Kidney (tissue), 14 donors: ENCODE measurements around the gene CMSS1. TPM values are rescaled to one million over a fixed set of nuclear protein-coding genes. Genes with fewer than 3 reads are reported as not detected.

Experiments used
- DNase-seq, 5 donors: peaks; one replicate each; pipeline ENCODE4 v3.0.0-alpha.2; 2013 to 2020
- FAIRE-seq: peaks from 2 replicates; lab custom pipeline; 2012; peaks lifted over from hg19 to GRCh38; lab: Jason Lieb, UNC
- H3K27ac ChIP-seq, 2 donors: one replicate each; pipeline ENCODE4 v1.7.0; 2013; ENCODE audit warnings: low read depth in 2 of 2, low read length in 2 of 2, inconsistent platforms in 1 of 2
- H3K27me3 ChIP-seq: one replicate; pipeline ENCODE4 v1.7.1; 2013; ENCODE audit warnings: low read length, inconsistent platforms; ENCODE audit not compliant: control insufficient read depth, insufficient read depth
- H3K36me3 ChIP-seq, 3 donors: one replicate each; pipeline versions ENCODE4 v1.7.0 to v1.7.1; 2013; ENCODE audit warnings: low read length in 3 of 3, control low read depth in 1 of 3, inconsistent platforms in 1 of 3; ENCODE audit not compliant: insufficient read depth in 3 of 3, control insufficient read depth in 2 of 3
- H3K4me1 ChIP-seq, 3 donors: one replicate each; pipeline versions ENCODE4 v1.7.0 to v1.7.1; 2013; ENCODE audit warnings: low read length in 3 of 3, inconsistent platforms in 1 of 3, low read depth in 1 of 3; ENCODE audit not compliant: control insufficient read depth in 2 of 3, insufficient read depth in 2 of 3
- H3K4me3 ChIP-seq, 3 donors: one replicate each; pipeline versions ENCODE4 v1.7.0 to v1.8.1; 2013; ENCODE audit warnings: low read length in 3 of 3, control low read depth in 1 of 3, inconsistent platforms in 1 of 3
- H3K9ac ChIP-seq, 3 donors: one replicate each; pipeline versions ENCODE4 v1.7.0 to v1.7.1; 2013; ENCODE audit warnings: low read length in 3 of 3, control low read depth in 1 of 3, inconsistent platforms in 1 of 3
- H3K9me3 ChIP-seq, 3 donors: one replicate each; pipeline versions ENCODE4 v1.7.0 to v1.7.1; 2013; ENCODE audit warnings: low read length in 3 of 3, control low read depth in 1 of 3, inconsistent platforms in 1 of 3; ENCODE audit not compliant: control insufficient read depth in 2 of 3, insufficient read depth in 1 of 3
- CTCF ChIP-seq: IDR thresholded peaks from 3 replicates; pipeline ENCODE4 v1.5.1; 2012; ENCODE audit warnings: mild to moderate bottlenecking, moderate library complexity, borderline replicate concordance; ENCODE audit not compliant: insufficient read depth; ENCODE audit errors: extremely low read depth
- intact Hi-C: fragments of 100-400 bp; cut with DNase I; formaldehyde crosslinking; loops from one replicate; pipeline ENCODE4 v1.11.1; 2022
- polyA plus RNA-seq: library from polyadenylated mRNA; stranded (reverse); fragments of 350-450 nt; fragmentation: Illumina TruSeq; extraction: RNeasy Lipid Tissue Mini Kit (QIAGEN cat#74804); gene quantifications from one replicate; pipeline ENCODE4 v1.2.3, GENCODE V29; 2014; ENCODE audit warnings: low read depth, low replicate concordance; ENCODE audit not compliant: insufficient read depth
- total RNA-seq: library from RNA; stranded (reverse); fragmentation: NEBNext Ultra II Directional; extraction: Animal tissue kit (Norgen Biotek cat#: 25700); gene quantifications from one replicate; pipeline ENCODE4 v1.2.1, GENCODE V29; 2021
- donor health status: control.
- donor health status: control.
- donor health status: control.
- donor health status: control.
- donor health status: control.
- donor health status: DM: yes; HTN: yes; CAD: no.
- donor health status: Normal renal cell carcinoma (clear cell type).

Gene CMSS1
- total and polyA plus RNA-seq, 2 donors from 2014 or later, result 26.4 to 27.0 TPM

GRCh38 chr3:100098784-100099070 lies 281.1 kb downstream of the CMSS1 start:
- DNase-seq (peak in 1 of 5 donors; percentile 21), FAIRE-seq (no peak)
- TF ChIP-seq CTCF, result no peak
- Histone ChIP-seq H3K27ac (peak overlapping the region; percentile 71 to 72), H3K27me3 (no peaks in the 10 kb centered on the region), H3K4me3 (no peak overlapping the region), H3K9me3 (no peaks in the 10 kb centered on the region), H3K9ac (no peak overlapping the region), H3K4me1 (peaks cover 3 to 27% (median 12%) of the 10 kb centered on the region in 3 donors), H3K36me3 (no peaks in the 10 kb centered on the region)
- intact Hi-C loops, result no loop called here

- no peak for TF ChIP-seq CTCF
- no peaks in the 10 kb centered on the region for H3K36me3 ChIP-seq
- H3K9me3 ChIP-seq, result no peaks in the 10 kb centered on the region
- intact Hi-C loops, result no loop called here
- no peak for DNase-seq
- FAIRE-seq, result no peak
- H3K4me1 ChIP-seq, result peaks cover 3 to 35% (median 15%) of the 10 kb centered on the region in 3 donors
- H3K27ac ChIP-seq, result no peak overlapping the region
- no peaks in the 10 kb centered on the region for H3K27me3 ChIP-seq
- no peak overlapping the region for H3K9ac ChIP-seq
- no peak overlapping the region for H3K4me3 ChIP-seq
These were observed 282.0 kb downstream of the CMSS1 start for GRCh38 chr3:100099621-100100020.

- FAIRE-seq (no peak), DNase-seq (no peak)
- no peak for TF ChIP-seq CTCF
- Histone ChIP-seq H3K27me3 (no peaks in the 10 kb centered on the region), H3K4me3 (no peak overlapping the region), H3K4me1 (peaks cover 3 to 44% (median 15%) of the 10 kb centered on the region in 3 donors), H3K9ac (no peak overlapping the region), H3K27ac (no peak overlapping the region), H3K36me3 (no peaks in the 10 kb centered on the region), H3K9me3 (no peaks in the 10 kb centered on the region)
- intact Hi-C loops, result no loop called here
These were observed 282.8 kb downstream of the CMSS1 start for GRCh38 chr3:100100425-100100824.

GRCh38 chr3:100102757-100103156 lies 285.1 kb downstream of the CMSS1 start:
- Histone ChIP-seq H3K9me3 (no peaks in the 10 kb centered on the region), H3K4me1 (peaks cover 3 to 45% (median 19%) of the 10 kb centered on the region in 3 donors), H3K4me3 (no peak overlapping the region), H3K36me3 (no peaks in the 10 kb centered on the region), H3K9ac (no peak overlapping the region), H3K27ac (no peak overlapping the region), H3K27me3 (no peaks in the 10 kb centered on the region)
- TF ChIP-seq CTCF, result no peak
- FAIRE-seq (no peak), DNase-seq (no peak)
- intact Hi-C loops, result no loop called here
